AG04449 (cell line): Measurements from ENCODE around the gene MAPK1IP1L.

ENCODE experiments used
- CTCF ChIA-PET: fragments of 350-600 bp; formaldehyde crosslinking; extraction: SDS; loops from one replicate; lab custom pipeline; 2021; ENCODE audit warnings: antibody characterized with exemption; lab: Yijun Ruan, JAX
- POLR2A ChIA-PET: fragments of 400-600, 350-600 bp; formaldehyde crosslinking; extraction: SDS; loops from one replicate; lab custom pipeline; 2020; ENCODE audit warnings: antibody characterized with exemption, inconsistent platforms; lab: Yijun Ruan, JAX
- DNase-seq: peaks from one replicate; pipeline ENCODE4 v3.0.0-alpha.2; 2010; ENCODE audit warnings: low read depth, low spot score
- H3K4me3 ChIP-seq: 2 replicates; pipeline ENCODE4 v1.5.1; 2011; ENCODE audit warnings: low read depth, mild to moderate bottlenecking, control low read depth, low read length
- TF ChIP-seq, protein P1 (sequence below): IDR thresholded peaks from one replicate; pipeline ENCODE4 v1.5.1; 2011; ENCODE audit warnings: mild to moderate bottlenecking, moderate library complexity, low read length, control low read depth, inconsistent platforms; ENCODE audit not compliant: insufficient read depth; ENCODE audit errors: missing control alignments

MAPK1IP1L gene

DNA sequence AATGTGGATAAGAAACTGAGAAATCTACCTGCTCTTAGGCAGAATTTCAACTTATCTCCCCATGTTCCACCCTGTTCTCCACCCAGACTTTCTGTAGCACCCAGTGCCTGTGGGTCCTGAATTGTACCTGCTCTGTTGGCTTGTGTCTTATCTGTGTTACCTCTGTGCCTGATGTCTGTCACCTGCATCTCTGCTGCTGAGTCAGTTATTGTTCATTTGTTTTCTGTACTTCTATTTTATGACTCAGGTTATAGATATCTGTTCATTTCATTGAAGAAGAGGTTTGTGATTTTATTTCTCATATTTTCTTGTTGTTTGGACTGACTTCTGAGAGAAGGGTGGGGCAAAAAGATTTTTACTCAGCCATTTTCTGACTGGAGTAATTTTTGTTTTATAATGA, 12.7 kb upstream of the MAPK1IP1L start:
- H3K4me3 ChIP-seq = no peak overlapping the region
- DNase-seq = no peak
- TF ChIP-seq, protein P1, sequence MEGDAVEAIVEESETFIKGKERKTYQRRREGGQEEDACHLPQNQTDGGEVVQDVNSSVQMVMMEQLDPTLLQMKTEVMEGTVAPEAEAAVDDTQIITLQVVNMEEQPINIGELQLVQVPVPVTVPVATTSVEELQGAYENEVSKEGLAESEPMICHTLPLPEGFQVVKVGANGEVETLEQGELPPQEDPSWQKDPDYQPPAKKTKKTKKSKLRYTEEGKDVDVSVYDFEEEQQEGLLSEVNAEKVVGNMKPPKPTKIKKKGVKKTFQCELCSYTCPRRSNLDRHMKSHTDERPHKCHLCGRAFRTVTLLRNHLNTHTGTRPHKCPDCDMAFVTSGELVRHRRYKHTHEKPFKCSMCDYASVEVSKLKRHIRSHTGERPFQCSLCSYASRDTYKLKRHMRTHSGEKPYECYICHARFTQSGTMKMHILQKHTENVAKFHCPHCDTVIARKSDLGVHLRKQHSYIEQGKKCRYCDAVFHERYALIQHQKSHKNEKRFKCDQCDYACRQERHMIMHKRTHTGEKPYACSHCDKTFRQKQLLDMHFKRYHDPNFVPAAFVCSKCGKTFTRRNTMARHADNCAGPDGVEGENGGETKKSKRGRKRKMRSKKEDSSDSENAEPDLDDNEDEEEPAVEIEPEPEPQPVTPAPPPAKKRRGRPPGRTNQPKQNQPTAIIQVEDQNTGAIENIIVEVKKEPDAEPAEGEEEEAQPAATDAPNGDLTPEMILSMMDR = no peak
- ChIA-PET POLR2A (no interaction called here), CTCF (interaction anchor here (2.4 kb wide), 1 partner anchor 13 kb away, joined by 16 read pairs; the partner anchor contains the start of gene MAPK1IP1L)

GRCh38 chr14:55043528-55043927, 7.9 kb upstream of the MAPK1IP1L start:
- TF ChIP-seq, protein P1 = no peak
- CTCF ChIA-PET = interaction anchor here (3.7 kb wide), 1 partner anchor 8 kb away, joined by 25 read pairs; the partner anchor contains the start of gene MAPK1IP1L
- no peak for DNase-seq
- H3K4me3 ChIP-seq = no peak overlapping the region
- POLR2A ChIA-PET = no interaction called here

DNA sequence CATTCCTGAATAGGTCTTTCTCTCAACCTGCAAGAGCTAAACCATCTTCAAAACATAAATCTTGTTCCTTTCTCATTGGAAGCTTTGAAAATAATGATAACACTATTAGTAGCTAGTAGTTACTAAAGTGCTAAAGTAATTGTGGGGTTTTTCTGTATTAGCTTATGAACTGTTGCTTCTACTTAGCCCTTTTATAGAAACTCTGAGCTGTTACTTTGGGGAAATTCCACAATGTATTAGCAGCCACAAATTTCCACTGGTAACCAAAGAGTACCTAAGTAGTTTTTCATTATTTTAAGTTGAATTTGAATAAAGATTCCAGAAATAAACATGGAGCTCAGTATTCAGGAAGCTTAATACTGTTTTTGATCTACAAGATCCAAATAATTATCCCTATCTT, 6.4 kb upstream of the MAPK1IP1L start:
- ChIA-PET CTCF (interaction anchor here (0.6 to 1.9 kb wide), 6 partner anchors 14 to 94 kb away, joined by 3 to 8 read pairs (median 3); partner anchors contain the start of genes SOCS4 and WDHD1), POLR2A (no interaction called here)
- DNase-seq = no peak
- no peak overlapping the region for H3K4me3 ChIP-seq
- TF ChIP-seq, protein P1 = no peak

DNA sequence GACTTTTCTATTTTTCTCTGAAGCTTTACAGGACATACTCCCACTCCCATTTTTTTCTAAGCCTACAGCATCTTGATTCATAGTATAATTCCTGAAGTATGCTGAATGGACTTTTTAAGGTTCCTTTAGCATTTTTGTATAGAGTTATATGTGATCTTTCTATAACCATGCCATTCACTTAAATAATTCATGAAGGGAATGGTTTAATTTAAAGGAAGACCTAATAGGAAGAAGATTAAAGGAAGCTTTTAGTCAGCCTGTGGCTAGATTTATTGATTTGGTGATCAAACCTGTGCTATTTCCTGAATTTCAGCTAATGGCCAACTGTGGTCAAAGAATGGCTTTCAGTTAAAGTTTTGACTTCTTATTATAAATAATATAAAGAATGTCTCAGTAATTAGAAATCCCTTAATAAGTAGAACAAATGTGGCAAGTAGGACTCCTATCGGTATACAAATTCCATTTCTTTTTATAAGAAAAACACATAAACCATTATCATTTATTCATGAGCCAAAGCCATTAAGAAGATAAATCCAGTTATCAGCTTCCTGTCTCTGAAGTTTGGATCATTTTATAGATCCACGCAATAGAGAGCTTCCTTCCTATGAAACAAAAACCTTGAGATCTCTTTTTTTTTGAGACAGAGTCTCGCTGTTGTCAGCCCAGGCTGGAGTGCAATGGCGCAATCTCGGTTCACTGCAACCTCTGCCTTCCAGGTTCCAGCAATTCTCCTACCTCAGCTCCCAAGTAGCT, 4.0 kb upstream of the MAPK1IP1L start:
- ChIA-PET CTCF (interaction anchor here (0.8 to 1.7 kb wide), 5 partner anchors 10 to 113 kb away, joined by 3 read pairs; partner anchors contain the start of genes SOCS4 and WDHD1), POLR2A (interaction anchor here (0.6 to 1.3 kb wide), 2 partner anchors 20 to 32 kb away, joined by 3 read pairs; partner anchors contain the start of genes SOCS4 and WDHD1)
- no peak overlapping the region for H3K4me3 ChIP-seq
- TF ChIP-seq, protein P1 = no peak
- DNase-seq = no peak

GRCh38 chr14:55048900-55049436, 2.5 kb upstream of the MAPK1IP1L start:
- TF ChIP-seq, protein P1 = no peak
- ChIA-PET CTCF (no interaction called here), POLR2A (interaction anchor here (0.7 kb wide), 1 partner anchor 668 kb away, joined by 3 read pairs; no protein-coding TSS in a partner anchor)
- DNase-seq = no peak
- H3K4me3 ChIP-seq = no peak overlapping the region

DNA sequence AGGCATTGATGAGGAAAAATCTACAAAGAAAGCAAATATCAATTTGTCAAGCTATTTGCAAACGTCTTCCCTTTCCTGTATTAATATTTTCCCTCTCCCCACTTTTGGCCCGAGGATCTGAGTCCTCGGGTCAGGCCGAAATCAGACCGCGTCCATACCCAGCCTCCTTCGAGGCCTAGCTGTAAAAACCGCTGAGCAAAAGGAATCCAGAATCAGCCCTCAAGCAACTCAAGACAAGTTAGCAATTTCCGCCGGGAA, 353 bp upstream of the MAPK1IP1L start:
- CTCF ChIA-PET = interaction anchor here (0.7 to 5.4 kb wide), 44 partner anchors 9 to 491 kb away, joined by 3 to 42 read pairs (median 4); partner anchors contain the start of genes SOCS4 and WDHD1

More for the DNA sequence above, 353 bp upstream of the MAPK1IP1L start:
- peak overlapping the region; percentile 57 for H3K4me3 ChIP-seq
- no peak for DNase-seq
- TF ChIP-seq, protein P1 = no peak
- POLR2A ChIA-PET = interaction anchor here (0.5 to 1.8 kb wide), 11 partner anchors 9 to 487 kb away, joined by 3 to 12 read pairs (median 3); partner anchors contain the start of genes LGALS3, SOCS4 and WDHD1
